Body of pancreas (tissue), 4 donors: ENCODE measurements around the gene ADRA2C. TPM values are rescaled to one million over a fixed set of nuclear protein-coding genes. Genes with fewer than 3 reads are reported as not detected.

ENCODE experiments used
- ATAC-seq: fragments of 150-250 bp; one replicate; pipeline ENCODE4 v1.9.1; 2016
- DNase-seq, 4 donors: peaks; one replicate each; pipeline ENCODE4 v3.0.0-alpha.2; 2019
- H3K27ac ChIP-seq, 4 donors: fragments of 200-600 bp; sonication (generic); 1 replicate in 3 of 4; 2 replicates in 1 of 4; pipeline versions ENCODE4 v1.5.1 to v1.6.1; 2016 to 2019; ENCODE audit warnings: mild to moderate bottlenecking in 1 of 4, mixed read lengths in 1 of 4, moderate library complexity in 1 of 4
- H3K27me3 ChIP-seq, 2 donors: fragments of 200-600 bp; sonication (generic); one replicate each; pipeline ENCODE4 v1.6.0; 2016; ENCODE audit warnings: mild to moderate bottlenecking in 1 of 2
- H3K36me3 ChIP-seq, 2 donors: fragments of 200-600 bp; sonication (generic); replicated peaks in 1 of 2; 2 replicates each; pipeline ENCODE4 v1.5.1; 2016; ENCODE audit warnings: low read depth in 2 of 2; ENCODE audit not compliant: insufficient read depth in 1 of 2
- H3K4me1 ChIP-seq: fragments of 200-600 bp; sonication (generic); one replicate; pipeline ENCODE4 v1.6.0; 2016
- H3K4me3 ChIP-seq, 2 donors: fragments of 200-600 bp; sonication (generic); 1 replicate in 1 of 2; 2 replicates in 1 of 2; pipeline ENCODE4 v1.5.1; 2016 to 2019
- H3K9me3 ChIP-seq, 3 donors: fragments of 200-600 bp; sonication (generic); 1 replicate in 2 of 3; 2 replicates in 1 of 3; pipeline ENCODE4 v1.5.1; 2016
- POLR2A ChIP-seq, 3 donors: fragments of 450-650 bp; IDR thresholded peaks; one replicate each; pipeline ENCODE4 v1.6.1; 2016; ENCODE audit warnings: antibody characterized with exemption in 3 of 3, mild to moderate bottlenecking in 2 of 3
- WGBS, 2 donors: methylation state at CpG; one replicate each; pipeline ENCODE4 v1.1.5; 2017; 5-methylcytosine and 5-hydroxymethylcytosine counted together
- intact Hi-C: fragments of 100-400 bp; cut with DNase I; formaldehyde crosslinking; loops from one replicate; pipeline ENCODE4 v1.15.1; 2023
- total RNA-seq, 2 donors: library from RNA; depleted of rRNA; stranded (reverse); fragments of >200 nt; gene quantifications; one replicate each; pipeline ENCODE4 v1.1.0, GENCODE V29; 2016
- TF ChIP-seq, protein P1 (sequence below), 7 experiments: fragments of 450-650 bp in 4 of 7; fragments of 200-600 bp in 3 of 7; sonication (generic) in 3 of 7; IDR thresholded peaks; one replicate each; pipeline ENCODE4 v1.5.1; 2016 to 2019; ENCODE audit warnings: antibody characterized with exemption in 7 of 7

The ADRA2C gene
- total RNA-seq, 2 donors from 2014 or later = 6.7 to 10.5 TPM

- intact Hi-C loops = no loop called here
- DNase-seq (no peak), ATAC-seq (no peak)
- H3K4me1 ChIP-seq = peaks cover 15% of the 10 kb centered on the region
- no peaks in the 10 kb centered on the region for H3K27me3 ChIP-seq
- TF ChIP-seq, protein P1, sequence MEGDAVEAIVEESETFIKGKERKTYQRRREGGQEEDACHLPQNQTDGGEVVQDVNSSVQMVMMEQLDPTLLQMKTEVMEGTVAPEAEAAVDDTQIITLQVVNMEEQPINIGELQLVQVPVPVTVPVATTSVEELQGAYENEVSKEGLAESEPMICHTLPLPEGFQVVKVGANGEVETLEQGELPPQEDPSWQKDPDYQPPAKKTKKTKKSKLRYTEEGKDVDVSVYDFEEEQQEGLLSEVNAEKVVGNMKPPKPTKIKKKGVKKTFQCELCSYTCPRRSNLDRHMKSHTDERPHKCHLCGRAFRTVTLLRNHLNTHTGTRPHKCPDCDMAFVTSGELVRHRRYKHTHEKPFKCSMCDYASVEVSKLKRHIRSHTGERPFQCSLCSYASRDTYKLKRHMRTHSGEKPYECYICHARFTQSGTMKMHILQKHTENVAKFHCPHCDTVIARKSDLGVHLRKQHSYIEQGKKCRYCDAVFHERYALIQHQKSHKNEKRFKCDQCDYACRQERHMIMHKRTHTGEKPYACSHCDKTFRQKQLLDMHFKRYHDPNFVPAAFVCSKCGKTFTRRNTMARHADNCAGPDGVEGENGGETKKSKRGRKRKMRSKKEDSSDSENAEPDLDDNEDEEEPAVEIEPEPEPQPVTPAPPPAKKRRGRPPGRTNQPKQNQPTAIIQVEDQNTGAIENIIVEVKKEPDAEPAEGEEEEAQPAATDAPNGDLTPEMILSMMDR (IDR thresholded peaks at IDR 0.05) = no peak
- TF ChIP-seq POLR2A (IDR thresholded peaks at IDR 0.05) = no peak
- H3K27ac ChIP-seq = no peak overlapping the region
- 50 to 80% methylated on average over 2 to 8 of the region's 8 CpGs for WGBS, 2 donors
- H3K9me3 ChIP-seq = no peaks in the 10 kb centered on the region
- H3K36me3 ChIP-seq = no peaks in the 10 kb centered on the region
- no peak overlapping the region for H3K4me3 ChIP-seq
These were observed 6.4 kb downstream of the ADRA2C start for GRCh38 chr4:3772632-3773031.

- H3K4me3 ChIP-seq = no peak overlapping the region
- 54 to 55% methylated on average over 7 to 17 of the region's 17 CpGs for WGBS, 2 donors
- H3K9me3 ChIP-seq = no peaks in the 10 kb centered on the region
- intact Hi-C loops = no loop called here
- ATAC-seq (peak; percentile 64), DNase-seq (peak in 3 of 4 donors; percentile 44 to 55 (median 53))
- H3K27ac ChIP-seq = peak overlapping the region in 1 of 4 donors; percentile 63
- H3K27me3 ChIP-seq = no peaks in the 10 kb centered on the region
- no peaks in the 10 kb centered on the region for H3K36me3 ChIP-seq
- peaks cover 9% of the 10 kb centered on the region for H3K4me1 ChIP-seq
- no peak for TF ChIP-seq POLR2A (IDR thresholded peaks at IDR 0.05)
- TF ChIP-seq, protein P1 (IDR thresholded peaks at IDR 0.05) = no peak
These were observed 7.4 kb downstream of the ADRA2C start for GRCh38 chr4:3773552-3774001.

DNA sequence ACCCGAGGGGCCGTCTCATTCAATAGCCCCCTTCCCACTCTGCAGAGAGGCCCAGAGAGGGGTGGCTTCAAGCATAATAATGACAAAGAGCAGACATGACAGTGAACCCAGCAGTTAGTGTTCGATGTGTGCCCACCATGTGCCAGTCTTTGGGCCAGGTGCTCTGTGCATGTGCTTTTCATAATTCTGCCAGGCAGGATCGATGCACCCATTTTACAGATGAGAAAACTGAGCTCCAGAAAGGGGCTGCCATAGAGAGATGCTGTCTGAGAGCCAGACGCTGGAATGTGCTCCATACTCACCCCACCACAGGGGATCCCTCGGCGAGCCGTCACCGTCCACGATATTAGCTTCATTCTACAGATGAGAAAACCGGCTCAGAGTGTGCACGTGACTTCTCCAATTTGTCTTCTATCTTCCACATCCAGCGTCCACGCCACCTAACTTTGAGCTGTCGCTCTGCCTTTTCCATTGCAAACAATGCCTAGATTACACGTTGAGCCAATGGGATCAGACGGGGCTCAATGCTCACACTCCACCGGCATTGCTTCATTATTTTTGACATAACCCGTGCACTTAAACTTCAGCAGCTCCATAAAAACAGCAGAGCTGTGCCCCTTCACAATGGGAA is 8.2 kb downstream of the ADRA2C start:
- intact Hi-C loops = no loop called here
- ATAC-seq = no peak
- no peak overlapping the region for H3K4me3 ChIP-seq
- H3K27ac ChIP-seq = no peak overlapping the region
- peaks cover 10% of the 10 kb centered on the region for H3K4me1 ChIP-seq
- 68 to 72% methylated on average over 19 of the region's 19 CpGs for WGBS, 2 donors
- TF ChIP-seq, protein P1 (IDR thresholded peaks at IDR 0.05) = no peak
- TF ChIP-seq POLR2A (IDR thresholded peaks at IDR 0.05) = no peak
- no peaks in the 10 kb centered on the region for H3K27me3 ChIP-seq
- H3K36me3 ChIP-seq = no peaks in the 10 kb centered on the region
- DNase-seq = no peak
- H3K9me3 ChIP-seq = no peaks in the 10 kb centered on the region

DNA sequence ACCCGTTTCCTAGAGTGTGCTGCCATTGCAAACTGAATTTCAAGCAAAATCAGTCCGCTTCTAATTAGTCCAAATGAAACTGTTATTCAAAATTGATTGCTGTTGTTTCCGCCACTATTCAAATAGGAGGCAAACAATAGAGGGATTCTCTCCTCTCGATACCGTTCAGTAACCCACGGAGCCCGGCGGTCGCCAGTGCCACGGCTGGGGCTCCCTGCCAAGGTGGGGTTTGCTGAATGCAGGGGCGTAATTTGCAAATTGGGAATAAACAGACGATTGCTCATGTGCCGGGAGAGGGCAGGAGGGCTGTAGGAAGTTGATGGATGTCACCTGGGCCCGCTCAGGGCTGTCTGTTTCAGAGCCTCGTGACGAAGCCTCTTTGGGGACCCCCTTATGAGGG is 8.8 kb downstream of the ADRA2C start:
- intact Hi-C loops = no loop called here
- Histone ChIP-seq H3K4me3 (no peak overlapping the region), H3K27ac (no peak overlapping the region), H3K4me1 (peaks cover 16% of the 10 kb centered on the region), H3K27me3 (no peaks in the 10 kb centered on the region), H3K9me3 (no peaks in the 10 kb centered on the region), H3K36me3 (no peaks in the 10 kb centered on the region)
- no peak for ATAC-seq
- 48 to 50% methylated on average over 15 to 16 of the region's 16 CpGs for WGBS, 2 donors
- no peak for DNase-seq
- TF ChIP-seq, protein P1 (IDR thresholded peaks at IDR 0.05) = no peak
- TF ChIP-seq POLR2A (IDR thresholded peaks at IDR 0.05) = no peak

- Histone ChIP-seq H3K4me3 (no peak overlapping the region), H3K9me3 (no peaks in the 10 kb centered on the region), H3K27me3 (no peaks in the 10 kb centered on the region), H3K27ac (no peak overlapping the region), H3K36me3 (no peaks in the 10 kb centered on the region), H3K4me1 (peaks cover 22% of the 10 kb centered on the region)
- no peak for ATAC-seq
- TF ChIP-seq POLR2A (IDR thresholded peaks at IDR 0.05) = no peak
- TF ChIP-seq, protein P1 (IDR thresholded peaks at IDR 0.05) = no peak
- no peak for DNase-seq
- intact Hi-C loops = no loop called here
- WGBS, 2 donors = 47% methylated on average over 4 of the region's 4 CpGs; no CpG with 5 or more reads in 1 of the 2 donors
These were observed 9.4 kb downstream of the ADRA2C start for GRCh38 chr4:3775576-3775975.
